Kidney epithelial cell (primary cell): Measurements from ENCODE around the gene TRUB2. TPM values are rescaled to one million over a fixed set of nuclear protein-coding genes. Genes with fewer than 3 reads are reported as not detected.

Experiments
- DNase-seq: peaks from one replicate; pipeline ENCODE4 v3.0.0-alpha.2; 2010; ENCODE audit warnings: low read depth
- H3K27me3 ChIP-seq: 2 replicates; pipeline ENCODE4 v1.6.0; 2011; ENCODE audit warnings: low read length; ENCODE audit not compliant: control insufficient read depth, insufficient read depth
- H3K36me3 ChIP-seq: 2 replicates; pipeline ENCODE4 v1.5.1; 2011; ENCODE audit warnings: low read length; ENCODE audit not compliant: control insufficient read depth, insufficient read depth
- H3K4me3 ChIP-seq: 2 replicates; pipeline ENCODE4 v1.5.1; 2011; ENCODE audit warnings: low read depth, mild to moderate bottlenecking, control low read depth, low read length
- CTCF ChIP-seq: IDR thresholded peaks from 2 replicates; pipeline ENCODE4 v1.5.1; 2011; ENCODE audit warnings: mild to moderate bottlenecking, moderate library complexity, low read length, control low read depth, inconsistent platforms; ENCODE audit not compliant: insufficient read depth, poor library complexity, severe bottlenecking
- total RNA-seq: library from RNA; depleted of rRNA; stranded (reverse); fragments of >200 nt; gene quantifications from 2 replicates; pipeline ENCODE4 v1.2.3, GENCODE V29; 2015

Gene TRUB2
- total RNA-seq, 1 donor from 2014 or later = 24.4 TPM

GRCh38 chr9:128337936-128338335, 15.7 kb upstream of the TRUB2 start:
- Histone ChIP-seq H3K27me3 (no peaks in the 10 kb centered on the region), H3K36me3 (peaks cover 2% of the 10 kb centered on the region), H3K4me3 (no peak overlapping the region)
- DNase-seq = no peak
- TF ChIP-seq CTCF = no peak

- Histone ChIP-seq H3K36me3 (peaks cover 1% of the 10 kb centered on the region), H3K4me3 (no peak overlapping the region), H3K27me3 (no peaks in the 10 kb centered on the region)
- DNase-seq = no peak
- TF ChIP-seq CTCF = no peak
Observed at GRCh38 chr9:128335914-128336313, 13.7 kb upstream of the TRUB2 start.

- Histone ChIP-seq H3K4me3 (no peak overlapping the region), H3K27me3 (no peaks in the 10 kb centered on the region), H3K36me3 (peaks cover 1% of the 10 kb centered on the region)
- DNase-seq = no peak
- TF ChIP-seq CTCF = no peak
Observed at GRCh38 chr9:128335161-128335560, 12.9 kb upstream of the TRUB2 start.

GRCh38 chr9:128333451-128333869, 11.2 kb upstream of the TRUB2 start:
- Histone ChIP-seq H3K27me3 (no peaks in the 10 kb centered on the region), H3K36me3 (peaks cover 1% of the 10 kb centered on the region), H3K4me3 (no peak overlapping the region)
- no peak for TF ChIP-seq CTCF
- DNase-seq = no peak

- Histone ChIP-seq H3K36me3 (no peaks in the 10 kb centered on the region), H3K4me3 (no peak overlapping the region), H3K27me3 (no peaks in the 10 kb centered on the region)
- no peak for TF ChIP-seq CTCF
- DNase-seq = no peak
Observed at GRCh38 chr9:128325629-128326028, 3.4 kb upstream of the TRUB2 start.

- TF ChIP-seq CTCF = no peak
Observed at GRCh38 chr9:128324401-128324800, 2.2 kb upstream of the TRUB2 start.

More at GRCh38 chr9:128324401-128324800, 2.2 kb upstream of the TRUB2 start:
- DNase-seq = no peak
- no peaks in the 10 kb centered on the region for H3K27me3 ChIP-seq
- no peaks in the 10 kb centered on the region for H3K36me3 ChIP-seq
- H3K4me3 ChIP-seq = no peak overlapping the region
